HG02970 (cell line): ENCODE data around the gene INTS14.
"Not testable (repeated sequence)": the region's sequence is repeated elsewhere in the genome, so short reads cannot be mapped to it uniquely, and the experiment has no call there.

Source experiments
- ATAC-seq: cut with Tn5 transposase; IDR thresholded peaks from one replicate; pipeline ENCODE4 v1.9.1; 2021; ENCODE audit warnings: mild to moderate bottlenecking, moderate library complexity, moderate number of reproducible peaks; ENCODE audit not compliant: unreplicated experiment, low FRiP score

INTS14 gene

DNA sequence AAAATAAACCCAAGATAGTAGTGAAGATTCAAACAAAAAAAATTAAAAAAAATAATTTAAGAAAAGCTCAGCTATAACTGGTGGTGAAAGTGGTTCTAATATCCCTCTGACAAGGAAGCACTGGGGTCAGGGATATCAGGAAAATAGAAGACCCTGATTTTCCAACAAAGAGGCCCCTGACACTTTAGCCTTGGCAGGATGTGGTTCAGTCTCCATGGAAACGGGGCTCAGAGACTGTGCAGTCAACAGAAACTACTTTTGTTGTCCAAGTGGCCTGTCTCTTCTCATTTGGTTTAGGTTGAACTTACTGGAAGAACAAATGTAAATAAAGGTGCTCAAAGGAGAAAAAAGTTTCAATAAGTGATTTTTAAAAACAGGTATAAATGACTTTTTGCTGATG, 27.2 kb downstream of the INTS14 start:
- no peak for ATAC-seq

DNA sequence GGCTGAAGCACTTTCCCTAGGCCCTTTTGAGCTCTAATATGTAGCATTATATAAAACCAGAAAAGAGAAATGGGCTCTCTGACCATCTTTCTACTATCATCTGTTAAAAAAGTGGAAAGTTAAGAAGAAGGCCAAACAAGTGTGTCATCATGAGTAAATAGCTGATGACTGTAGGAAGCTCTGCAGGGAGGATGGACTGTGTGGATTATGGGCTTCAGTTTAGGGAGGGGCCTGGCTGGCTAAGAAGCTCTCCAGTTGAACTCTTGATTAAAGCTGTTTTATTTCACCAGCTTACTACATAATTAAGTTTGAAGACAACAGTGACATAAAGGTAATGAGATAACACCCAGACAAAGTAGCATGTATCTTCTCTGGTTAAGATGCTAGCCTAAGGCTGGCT, 30.6 kb downstream of the INTS14 start:
- ATAC-seq, result no peak

- ATAC-seq, result no peak
Observed at GRCh38 chr15:65579762-65580161, 31.2 kb downstream of the INTS14 start.

DNA sequence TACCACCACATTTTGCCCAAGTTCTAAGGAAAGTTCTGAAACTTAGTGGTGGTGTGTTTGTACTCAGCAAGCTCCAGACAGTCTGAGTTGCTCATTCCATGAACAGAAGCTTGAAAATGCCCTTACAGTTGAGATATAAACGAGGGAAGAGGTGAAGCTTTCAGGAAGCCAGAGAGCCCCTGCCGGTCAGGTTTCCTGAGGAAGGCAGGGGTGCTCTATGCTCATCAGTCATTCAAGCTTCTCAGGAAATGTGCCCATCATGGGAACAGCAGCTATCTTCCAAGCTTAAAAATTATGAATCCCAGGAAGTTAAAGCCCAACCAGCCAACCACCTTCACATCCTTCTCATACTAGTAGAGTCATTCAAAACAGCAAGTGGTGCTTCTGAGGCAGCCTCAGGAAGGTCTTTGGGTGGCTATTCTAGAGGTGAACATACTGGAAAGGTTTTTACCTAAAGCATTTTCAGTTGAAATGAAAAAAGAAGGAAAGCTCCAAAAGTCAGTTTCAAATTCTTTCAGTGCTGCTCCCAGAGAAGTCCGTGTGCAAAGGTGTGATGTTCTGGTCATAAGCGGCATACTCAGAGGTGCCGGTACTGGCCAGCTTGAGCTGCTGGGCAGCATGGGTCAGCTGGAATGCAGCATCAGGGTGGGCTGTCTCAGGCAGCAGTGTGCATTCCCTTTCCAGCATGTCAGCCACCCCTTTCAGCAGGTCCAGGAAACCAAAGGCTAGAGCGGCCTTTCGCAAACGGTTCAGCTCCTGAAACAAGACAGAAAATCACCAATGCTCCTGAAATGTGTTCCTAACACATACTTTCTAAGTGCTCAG, 31.8 kb downstream of the INTS14 start:
- ATAC-seq, result no peak

DNA sequence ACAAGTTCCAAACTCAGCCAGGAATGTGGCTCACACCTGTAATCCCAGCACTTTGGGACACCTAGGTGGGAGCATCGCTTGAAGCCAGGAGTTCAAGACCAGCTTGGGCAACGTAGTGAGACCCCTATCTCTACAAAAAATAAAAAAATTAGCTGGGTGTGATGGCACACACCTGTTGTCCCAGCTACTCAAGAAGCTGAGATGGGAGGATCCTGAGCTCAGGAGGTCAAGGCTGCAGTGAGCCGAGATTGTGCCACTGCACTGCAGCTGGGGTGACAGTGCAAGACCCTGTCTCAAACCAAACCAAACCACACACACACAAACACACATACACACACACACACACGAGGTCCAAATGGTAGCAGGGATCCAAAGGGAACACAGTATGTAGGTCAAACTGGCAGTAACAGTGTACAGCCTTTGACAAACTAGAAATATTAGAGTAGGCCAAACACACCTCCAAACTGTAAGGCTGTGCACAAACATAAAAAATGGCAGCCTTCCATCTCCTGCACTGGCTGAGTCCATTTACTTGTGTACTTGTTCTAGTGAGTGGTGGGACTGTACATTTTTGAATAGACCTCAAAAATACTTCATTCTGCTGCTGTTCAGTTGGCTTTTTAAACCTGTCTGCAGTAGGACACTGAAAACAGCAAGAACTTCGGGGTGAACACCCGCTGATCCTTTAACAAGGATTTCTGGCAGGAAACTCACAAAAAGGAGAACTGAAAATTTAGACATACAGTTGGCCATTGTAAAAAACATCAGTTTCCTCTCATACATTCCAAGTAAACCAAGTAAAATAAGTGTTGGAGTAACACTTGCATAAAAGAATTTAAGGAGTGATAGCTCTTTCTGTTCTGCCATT, 33.6 kb downstream of the INTS14 start:
- no peak for ATAC-seq

- no peak for ATAC-seq
Observed at GRCh38 chr15:65576664-65577063, 34.3 kb downstream of the INTS14 start.

DNA sequence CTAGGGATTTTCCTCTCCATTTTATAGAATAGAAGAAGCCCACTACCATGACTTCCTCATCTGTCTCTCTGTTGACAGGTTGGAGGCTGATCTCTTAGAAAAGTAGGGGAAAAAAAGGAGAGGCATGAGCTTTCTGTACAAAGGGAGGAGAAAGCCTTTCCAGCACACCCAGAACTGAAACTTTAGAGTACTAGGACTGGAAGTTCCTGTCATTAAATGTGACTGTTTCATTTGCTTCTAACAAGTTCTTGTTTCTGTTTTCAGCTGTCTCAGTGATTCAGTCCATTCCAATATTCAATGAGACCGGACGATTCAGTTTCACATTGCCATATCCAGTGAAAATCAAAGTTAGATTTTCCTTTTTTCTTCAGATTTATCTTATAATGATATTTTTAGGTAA, 39.0 kb downstream of the INTS14 start:
- no peak for ATAC-seq

GRCh38 chr15:65569728-65570127, 41.2 kb downstream of the INTS14 start:
- no peak for ATAC-seq

- no peak for ATAC-seq
Observed at GRCh38 chr15:65561934-65562333, 49.0 kb downstream of the INTS14 start.

- no peak for ATAC-seq
Observed at GRCh38 chr15:65559941-65560340, 51.0 kb downstream of the INTS14 start.

DNA sequence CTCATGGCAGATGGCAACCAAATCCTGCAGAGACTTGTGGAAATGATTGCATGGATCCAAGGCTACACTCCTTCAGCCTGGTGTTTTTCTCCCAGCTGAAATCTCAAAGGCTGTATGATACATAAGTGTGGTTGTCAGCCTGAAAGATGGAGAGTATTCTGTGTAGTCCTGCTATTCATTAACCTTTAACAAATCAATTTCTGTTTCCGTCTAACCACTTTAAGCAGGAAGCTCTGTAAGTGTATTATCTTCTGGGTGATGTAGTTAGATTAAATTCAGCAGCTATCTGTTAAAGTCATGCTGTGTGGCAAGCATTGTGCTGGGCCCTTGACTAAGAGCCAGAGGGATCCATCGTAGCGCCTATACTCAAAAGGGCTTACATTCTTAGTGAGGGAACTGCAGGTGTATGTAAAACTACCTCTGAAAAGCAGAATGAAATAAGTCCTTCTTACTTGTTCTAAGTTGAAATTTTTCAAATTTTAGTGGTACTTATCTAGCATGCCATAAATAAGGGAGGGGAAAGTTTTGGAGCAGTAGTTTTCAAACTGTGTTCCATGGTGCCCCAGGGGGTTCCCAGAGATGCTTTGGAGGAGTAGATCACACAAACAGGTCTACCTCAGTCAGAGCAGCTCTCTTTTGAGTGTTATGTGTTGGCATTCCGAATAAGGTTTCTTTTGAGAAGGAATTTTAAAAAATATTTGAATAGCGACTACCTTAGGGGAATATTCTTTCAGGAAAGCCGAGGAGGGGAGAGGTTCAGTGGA, 51.8 kb downstream of the INTS14 start:
- ATAC-seq, result no peak

DNA sequence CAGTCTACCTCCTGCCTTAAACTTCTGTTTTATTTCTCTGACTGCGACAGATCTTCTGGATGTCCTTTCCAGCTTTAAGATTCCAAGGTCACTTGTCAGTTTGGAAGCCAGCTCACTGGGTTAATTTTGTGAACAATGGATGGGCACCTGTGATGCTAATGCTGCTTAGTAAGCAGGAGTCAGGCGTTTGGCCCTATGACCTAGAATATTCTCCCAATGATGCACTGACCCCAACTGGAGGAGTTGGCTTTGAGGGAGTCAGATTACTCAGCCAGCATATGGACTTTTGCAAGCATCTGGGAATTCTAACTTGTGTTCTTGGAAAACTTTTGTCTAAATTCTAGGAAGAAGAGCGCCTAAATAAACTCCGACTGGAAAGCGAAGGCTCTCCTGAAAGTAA, 52.6 kb downstream of the INTS14 start:
- no peak for ATAC-seq

GRCh38 chr15:65556622-65557021, 54.3 kb downstream of the INTS14 start:
- ATAC-seq, result no peak

- no peak for ATAC-seq
Observed at GRCh38 chr15:65553691-65554090, 57.2 kb downstream of the INTS14 start.

DNA sequence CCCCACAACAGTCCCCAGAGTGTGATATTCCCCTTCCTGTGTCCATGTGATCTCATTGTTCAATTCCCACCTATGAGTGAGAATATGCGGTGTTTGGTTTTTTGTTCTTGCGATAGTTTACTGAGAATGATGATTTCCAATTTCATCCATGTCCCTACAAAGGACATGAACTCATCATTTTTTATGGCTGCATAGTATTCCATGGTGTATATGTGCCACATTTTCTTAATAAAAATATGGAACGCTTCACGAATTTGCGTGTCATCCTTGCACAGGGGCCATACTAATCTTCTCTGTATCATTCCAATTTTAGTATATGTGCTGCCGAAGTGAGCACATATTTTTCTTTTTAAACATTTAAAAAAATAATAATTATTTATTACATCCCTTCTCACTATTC, 58.1 kb downstream of the INTS14 start:
- not testable (repeated sequence) for ATAC-seq

DNA sequence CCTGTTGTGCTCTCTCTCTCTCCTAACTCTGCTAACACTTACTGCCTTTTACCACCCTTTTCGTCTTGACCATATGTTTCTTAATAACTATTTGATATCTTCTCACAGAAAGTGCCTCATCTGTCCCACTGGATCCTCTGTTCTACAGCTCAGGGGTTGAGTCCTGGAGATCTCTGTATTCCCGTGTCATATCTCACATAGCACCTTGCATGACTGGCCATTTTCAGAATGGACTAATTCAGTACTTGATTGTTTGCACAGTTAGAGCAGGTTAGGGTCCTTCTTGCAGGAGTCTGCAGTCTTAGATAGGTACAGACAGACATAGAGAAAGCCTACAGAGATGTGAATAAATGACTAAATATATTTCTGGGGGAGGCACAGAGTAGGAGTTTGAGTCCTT, 59.7 kb downstream of the INTS14 start:
- ATAC-seq, result no peak

DNA sequence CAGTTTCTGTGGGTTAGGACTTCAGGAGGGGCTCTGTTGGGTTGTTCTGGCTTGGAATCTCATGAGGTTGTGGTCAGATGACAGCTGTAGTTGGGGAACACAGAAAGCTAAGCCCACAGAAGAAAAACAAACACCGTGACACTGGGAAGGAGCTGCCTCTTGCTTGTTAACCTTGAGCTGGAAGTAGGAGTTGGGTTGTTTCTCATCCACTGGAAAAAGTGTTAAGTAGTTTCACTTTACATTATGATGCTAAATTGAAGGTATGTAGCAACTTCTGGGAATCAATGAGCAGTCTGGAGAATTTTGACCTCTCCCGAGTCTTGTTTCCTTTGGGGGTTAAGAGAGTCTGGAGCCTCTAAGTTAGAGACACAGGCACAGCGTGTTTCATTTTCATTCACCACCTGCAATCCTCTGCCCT, 60.2 kb downstream of the INTS14 start:
- ATAC-seq, result no peak

GRCh38 chr15:65549288-65549687, 61.6 kb downstream of the INTS14 start:
- not testable (repeated sequence) for ATAC-seq

DNA sequence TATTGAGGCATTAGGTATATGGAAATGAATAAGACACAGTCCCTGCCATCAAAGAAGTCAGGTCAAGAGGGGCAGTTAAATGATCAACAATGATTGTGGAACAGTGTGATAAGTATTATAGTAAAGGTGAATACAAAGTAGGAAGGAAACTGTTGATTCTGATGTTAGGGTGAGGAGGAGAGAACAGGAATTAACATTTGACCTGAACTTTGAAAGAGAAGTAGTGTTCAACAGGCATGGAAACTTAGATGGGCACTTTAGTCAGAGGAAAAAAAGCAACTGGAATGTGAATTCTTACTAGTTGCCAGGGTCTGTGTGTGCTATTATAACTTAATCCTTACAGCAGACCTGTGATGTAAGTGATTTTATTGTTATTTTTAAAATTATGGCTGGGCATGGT, 63.1 kb downstream of the INTS14 start:
- ATAC-seq, result no peak

GRCh38 chr15:65541231-65541820, 69.6 kb downstream of the INTS14 start:
- no peak for ATAC-seq

- no peak for ATAC-seq
Observed at GRCh38 chr15:65540314-65540713, 70.6 kb downstream of the INTS14 start.
